HL-60/S4 (cell line): ENCODE measurements around the gene RAB11B.
"Not testable (repeated sequence)": the region's sequence is repeated elsewhere in the genome, so short reads cannot be mapped to it uniquely, and the experiment has no call there.

Experiments
- in situ Hi-C: fragments of 300-500 bp; cut with MboI; formaldehyde crosslinking; loops from 2 replicates; pipeline ENCODE4 v1.14.3; 2022; ENCODE audit warnings: low sequenced_read_pairs

RAB11B gene

DNA sequence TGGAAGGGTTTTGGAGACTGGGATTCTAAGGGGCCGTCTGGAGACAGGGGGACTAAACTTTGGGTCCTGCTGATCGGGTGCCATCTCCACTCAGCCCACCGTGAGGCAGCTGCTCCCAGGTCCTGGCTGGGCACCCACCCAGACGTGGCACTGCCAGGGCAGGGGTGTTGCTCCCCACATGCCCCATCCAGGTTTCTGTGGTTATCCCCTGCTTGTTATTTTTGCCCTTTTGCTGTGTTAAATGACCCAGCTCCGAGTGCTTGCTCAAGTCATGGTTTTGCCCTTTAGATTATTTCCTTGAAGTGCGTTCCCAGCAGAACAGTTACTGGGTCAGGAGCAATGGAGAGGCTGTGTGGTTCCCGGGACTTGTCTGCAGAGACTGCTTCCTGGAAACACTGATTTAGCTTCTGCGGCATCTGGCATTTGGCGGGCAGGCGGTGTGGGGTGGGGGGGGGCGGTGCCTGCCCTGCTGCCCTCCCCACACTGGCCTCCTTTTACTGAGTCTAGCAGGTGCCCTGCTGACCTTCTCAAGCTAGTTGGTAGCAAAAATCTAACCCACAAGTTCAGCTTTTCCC, 1.9 kb downstream of the RAB11B start:
- in situ Hi-C loops, result no loop called here

DNA sequence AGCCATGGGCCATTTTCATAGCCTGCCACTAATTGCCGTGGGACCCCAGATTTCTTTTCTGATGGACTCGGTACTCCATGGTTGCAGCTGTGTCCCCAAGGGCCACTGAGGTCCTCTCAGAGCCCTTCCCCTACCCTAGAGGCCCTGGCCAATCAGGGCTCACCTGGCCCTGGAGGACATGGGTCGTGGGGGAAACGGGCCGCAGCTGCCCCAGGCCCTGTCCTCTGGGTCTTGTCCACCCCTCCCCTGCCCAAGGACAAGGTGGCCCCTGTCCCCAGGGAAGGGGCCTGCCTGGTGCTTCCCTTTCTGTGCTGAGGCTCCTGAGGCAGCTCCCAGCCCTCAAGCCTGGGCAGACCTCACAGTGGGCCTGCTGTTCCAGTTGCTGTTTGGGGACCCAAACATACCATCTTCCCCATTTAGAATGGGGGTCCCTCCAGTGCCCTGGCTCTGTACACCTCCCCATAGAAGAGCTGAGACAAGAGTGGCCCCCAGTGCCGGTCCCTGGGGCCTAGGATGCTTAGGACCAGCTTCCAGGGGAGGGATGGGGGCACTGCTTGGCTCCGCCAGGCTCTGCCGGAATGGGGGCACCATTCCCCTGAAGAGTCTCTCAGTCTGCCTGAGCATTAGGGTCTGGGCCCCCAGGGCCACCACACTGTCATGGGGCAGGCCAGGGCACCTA, 3.2 kb downstream of the RAB11B start:
- in situ Hi-C loops, result no loop called here

DNA sequence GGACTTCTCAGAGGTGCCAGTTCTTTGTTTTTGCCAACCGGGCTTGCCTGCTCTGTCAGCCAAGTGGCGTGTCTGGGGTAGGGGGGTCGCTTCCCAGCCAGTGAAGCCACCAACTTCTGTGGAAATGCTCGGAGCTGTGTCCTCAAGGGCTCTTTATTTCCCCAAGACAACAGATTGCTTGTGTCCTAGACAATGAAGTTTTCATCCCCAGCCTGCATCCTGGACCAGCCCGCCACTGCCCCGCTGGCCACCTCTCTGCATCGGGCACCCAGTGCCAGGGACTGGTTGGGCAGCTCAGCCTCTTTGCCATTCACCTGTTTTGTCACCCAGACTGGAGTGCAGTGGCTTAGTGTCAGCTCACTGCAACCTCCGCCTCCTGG, 3.7 kb downstream of the RAB11B start:
- in situ Hi-C loops, result no loop called here

DNA sequence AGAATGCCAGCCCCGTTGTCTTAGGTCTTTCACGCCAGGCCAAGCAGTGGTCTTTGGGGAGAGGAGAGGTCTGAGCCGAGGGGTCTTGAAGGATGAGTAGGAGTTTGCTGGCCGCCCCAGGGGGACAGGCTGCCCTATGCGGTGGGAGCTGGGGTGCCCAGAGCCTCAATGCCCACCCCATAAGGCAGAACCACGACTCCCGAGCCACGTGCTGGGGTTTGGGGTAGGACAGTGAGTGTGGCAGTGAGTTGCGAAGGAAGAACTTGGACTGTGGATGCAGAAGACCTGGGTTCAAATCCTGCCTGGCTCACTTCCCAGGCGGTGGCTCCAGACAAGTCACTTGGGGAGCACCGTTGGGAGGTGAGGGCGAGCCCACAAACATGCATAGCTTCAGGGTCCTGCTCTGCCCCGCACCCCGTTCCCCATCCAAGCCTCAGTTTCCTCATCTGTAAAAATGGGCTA, 5.5 kb downstream of the RAB11B start:
- in situ Hi-C loops, result no loop called here

DNA sequence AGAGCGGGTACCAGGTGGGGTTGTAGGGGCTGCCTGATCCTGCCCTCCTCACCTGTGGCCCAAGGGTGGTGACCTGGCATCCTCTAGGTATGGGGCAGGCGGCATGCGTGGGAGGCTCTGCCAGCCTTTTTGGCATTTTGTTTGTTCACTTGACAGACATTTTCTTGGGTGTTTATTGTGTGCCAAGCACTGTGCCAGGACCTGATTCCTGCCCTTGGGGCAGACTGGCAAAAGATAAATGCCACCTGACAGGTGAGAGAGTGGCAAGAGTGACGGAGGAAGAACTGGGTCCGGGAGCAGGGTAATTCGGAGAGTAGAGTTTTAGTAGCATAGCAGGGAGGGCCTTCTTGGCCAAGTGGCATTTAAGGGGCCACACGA, 6.0 kb downstream of the RAB11B start:
- in situ Hi-C loops, result no loop called here

DNA sequence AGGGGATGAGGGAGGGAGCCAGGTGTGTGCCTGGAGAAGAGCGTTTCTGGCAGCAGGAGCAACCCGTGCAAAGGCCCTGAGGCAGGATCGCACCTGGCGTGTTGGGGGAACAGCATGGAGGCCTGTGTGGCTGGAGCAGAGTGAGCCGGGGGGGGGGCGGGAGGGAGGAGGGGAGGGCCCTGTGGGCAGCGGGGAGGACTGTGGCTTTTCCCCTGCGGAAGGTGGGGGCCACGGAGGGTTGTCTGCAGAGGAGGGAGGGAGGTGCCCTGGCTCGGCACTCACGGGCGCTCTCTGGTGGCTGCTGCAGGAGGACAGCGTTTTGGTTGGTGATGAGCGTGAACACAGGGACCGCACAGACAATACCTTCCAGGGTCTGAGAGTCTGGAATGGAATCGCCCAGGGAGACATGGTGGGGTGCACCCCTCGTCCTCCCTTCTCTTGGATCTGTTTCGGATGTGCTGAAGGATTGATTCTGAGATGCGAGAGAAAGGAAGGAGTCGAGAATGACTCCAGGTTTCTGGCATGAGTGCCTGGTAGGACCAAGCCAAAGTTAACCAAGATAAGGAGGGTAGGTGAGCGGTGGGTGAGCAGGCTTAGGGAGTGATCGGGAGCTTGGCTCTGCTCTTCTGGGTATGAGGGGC, 6.5 kb downstream of the RAB11B start:
- in situ Hi-C loops, result no loop called here

DNA sequence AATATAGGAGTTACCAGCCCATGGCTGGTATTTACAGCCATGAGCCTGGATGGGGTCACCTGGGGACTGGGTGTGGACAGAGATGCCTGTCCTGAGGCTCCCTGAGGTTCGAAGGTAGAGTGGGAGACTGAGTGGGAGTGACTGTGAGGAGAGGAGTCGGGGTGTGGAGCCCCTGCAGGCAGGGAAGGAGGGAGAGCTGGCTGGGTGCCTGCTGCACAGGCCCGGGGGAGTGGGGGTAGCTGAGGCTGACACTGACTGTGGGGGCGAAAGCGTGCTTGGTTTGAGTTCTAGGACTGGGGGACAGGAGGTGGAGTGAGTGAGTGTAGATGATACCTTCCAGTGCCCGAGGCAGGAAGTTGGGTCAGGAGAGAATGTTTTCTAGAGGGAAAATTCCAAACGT, 7.1 kb downstream of the RAB11B start:
- in situ Hi-C loops, result no loop called here

DNA sequence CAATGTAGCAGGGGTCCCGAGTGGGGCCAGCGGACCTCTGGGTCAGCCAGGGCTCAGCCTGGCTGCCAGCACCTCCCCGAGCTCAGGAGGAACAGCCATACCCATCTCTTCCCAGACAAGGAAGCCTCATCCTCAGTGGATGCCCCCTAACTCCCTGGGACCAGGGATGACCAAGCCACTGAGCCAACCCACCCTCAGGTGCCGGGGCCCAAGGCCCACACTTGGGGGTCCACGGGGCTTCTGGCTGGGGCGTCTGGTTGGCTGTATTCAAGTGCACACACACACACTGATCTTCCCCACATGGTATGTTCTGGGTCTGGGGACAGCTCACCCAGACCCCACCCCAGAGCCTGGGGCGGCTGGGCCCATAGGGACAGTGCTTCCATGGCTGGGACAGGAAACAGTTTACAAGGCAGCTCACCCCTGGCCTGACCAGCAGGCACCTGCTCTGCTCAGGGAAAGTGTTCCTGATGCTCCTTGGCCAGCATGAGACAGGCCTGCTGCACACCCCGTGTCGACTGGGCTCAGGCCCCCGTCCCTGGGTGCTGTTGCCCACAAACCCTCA, 7.7 kb downstream of the RAB11B start:
- in situ Hi-C loops, result no loop called here

DNA sequence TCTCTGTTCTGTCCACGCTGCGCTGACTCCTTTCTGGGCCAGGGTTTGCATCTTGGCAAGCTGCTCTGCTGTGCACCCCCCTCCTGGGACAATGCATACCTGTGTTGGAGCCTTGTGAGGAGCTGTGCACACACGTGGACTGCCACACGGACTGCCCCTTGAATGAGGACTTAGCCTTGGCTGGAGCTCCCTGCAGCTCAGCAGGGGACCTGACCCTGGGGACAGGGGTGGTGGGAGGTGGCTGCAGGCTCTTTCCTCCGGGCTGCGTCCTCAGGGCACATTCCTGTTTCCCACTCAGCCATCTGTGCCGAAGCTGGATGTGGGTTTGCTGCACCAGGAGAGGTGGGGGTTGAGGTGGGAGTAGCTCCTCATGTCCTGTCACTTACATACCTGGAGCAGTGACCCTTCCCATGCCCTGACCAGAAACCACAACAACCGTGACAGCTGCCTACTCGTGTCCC, 8.2 kb downstream of the RAB11B start:
- in situ Hi-C loops, result no loop called here

DNA sequence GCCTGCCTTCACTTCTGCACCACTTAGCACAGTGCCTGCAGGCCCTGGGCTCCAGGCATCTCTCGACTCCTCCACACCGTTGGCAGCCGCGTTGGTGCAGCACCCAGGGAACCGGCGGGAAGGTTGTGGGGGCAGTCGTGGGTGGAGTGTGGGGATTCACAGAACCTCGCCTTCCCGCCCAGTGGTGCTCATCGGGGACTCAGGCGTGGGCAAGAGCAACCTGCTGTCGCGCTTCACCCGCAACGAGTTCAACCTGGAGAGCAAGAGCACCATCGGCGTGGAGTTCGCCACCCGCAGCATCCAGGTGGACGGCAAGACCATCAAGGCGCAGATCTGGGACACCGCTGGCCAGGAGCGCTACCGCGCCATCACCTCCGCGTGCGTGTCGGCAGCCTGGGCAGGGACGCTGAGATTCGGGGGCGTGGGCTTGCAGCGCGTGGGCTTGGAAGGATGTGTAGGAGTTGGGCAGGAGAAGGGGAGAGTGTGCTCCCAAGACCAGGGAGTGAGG, 9.6 kb downstream of the RAB11B start:
- in situ Hi-C loops, result no loop called here

DNA sequence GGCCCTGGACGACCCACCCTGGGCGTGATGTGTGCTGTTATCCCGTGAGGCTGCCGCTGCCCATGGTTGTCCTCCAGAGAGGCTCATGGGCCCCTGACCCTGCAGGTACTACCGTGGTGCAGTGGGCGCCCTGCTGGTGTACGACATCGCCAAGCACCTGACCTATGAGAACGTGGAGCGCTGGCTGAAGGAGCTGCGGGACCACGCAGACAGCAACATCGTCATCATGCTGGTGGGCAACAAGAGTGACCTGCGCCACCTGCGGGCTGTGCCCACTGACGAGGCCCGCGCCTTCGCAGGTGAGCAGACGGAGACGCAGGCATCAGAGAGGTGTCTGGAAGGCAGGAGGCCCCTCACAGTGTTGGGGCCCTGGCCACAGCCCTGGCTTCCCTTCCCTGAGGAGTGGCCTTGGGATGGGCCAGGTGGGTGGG, 11.8 kb downstream of the RAB11B start:
- in situ Hi-C loops, result no loop called here

DNA sequence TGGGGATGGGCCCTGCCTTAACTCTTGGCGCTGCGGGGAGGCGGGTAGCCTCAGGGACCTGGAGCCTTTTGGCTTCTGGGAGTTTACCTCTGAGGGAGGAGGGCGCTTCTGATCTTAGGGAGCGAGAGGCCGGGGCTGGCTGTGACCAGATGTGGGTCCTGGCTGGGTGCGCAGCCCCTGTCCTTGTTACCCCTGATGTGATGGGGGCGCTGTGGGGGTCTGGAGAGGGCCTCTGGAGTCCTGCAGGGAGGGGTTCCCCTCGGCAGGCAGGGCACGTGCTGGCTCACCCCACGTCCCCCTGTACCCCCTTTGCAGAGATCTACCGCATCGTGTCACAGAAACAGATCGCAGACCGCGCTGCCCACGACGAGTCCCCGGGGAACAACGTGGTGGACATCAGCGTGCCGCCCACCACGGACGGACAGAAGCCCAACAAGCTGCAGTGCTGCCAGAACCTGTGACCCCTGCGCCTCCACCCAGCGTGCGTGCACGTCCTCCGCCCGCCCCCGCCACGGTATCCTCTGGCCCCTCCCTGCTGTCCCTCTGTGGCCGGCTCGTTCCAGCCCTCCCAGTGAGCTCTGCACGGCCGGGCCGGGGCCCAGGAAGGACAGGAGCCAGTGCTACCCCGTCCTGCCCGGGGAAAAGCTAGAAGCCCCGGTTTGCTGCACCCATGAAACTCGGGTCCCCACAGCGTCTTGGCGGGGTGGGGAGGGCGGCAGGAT, 13.1 kb downstream of the RAB11B start:
- in situ Hi-C loops, result no loop called here

DNA sequence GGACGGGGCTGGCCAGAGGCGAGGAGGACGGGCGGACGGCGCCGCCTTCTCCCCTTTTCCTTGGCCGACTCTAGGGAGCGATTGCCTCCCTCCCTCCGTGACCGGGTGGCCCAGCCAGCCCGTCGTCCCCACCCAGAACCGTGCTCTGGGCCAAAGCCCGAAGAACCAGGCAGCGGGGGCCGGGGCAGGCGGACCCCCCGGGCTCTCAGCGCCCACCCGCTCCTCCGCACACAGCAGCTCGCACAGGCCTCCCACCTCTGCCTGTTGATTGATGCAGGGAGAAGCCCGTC, 13.6 kb downstream of the RAB11B start:
- in situ Hi-C loops, result no loop called here

DNA sequence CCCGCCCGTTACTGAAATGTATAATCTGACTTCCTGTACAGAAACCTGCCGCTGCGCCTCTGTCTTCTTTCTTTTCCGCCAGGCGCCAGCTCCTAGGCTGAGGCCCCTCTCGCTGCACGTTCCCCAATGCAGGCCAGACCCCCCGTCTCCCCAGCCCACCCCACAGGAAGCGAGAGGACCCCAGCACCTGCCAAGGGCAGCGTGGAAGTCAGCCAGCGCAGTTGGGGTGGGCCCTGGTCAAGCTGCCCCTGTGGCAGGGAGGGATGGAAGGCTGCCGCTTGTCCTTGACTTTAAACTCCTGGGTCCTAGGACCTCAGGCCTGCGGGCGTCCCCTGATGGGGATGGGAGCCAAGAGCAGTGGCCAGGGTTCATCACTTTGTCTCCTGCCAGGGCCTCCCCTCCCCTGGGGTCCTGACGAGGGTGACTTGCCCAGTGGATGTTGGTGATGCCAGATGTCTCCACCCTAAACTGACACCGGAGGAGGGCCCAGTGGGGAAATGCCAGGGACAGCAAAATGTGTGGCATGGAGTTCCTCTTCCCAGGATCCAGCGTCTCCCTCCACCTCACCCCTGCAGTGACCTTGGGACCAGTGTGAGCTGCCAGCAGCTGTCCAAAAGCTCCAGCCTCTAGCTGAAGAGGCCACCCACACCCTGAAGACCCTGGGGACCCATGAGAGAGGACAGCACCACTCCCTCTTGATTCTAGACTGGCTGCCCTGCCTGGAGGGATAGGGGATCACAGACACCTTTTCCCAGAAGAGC, 14.4 kb downstream of the RAB11B start:
- in situ Hi-C loops, result no loop called here

DNA sequence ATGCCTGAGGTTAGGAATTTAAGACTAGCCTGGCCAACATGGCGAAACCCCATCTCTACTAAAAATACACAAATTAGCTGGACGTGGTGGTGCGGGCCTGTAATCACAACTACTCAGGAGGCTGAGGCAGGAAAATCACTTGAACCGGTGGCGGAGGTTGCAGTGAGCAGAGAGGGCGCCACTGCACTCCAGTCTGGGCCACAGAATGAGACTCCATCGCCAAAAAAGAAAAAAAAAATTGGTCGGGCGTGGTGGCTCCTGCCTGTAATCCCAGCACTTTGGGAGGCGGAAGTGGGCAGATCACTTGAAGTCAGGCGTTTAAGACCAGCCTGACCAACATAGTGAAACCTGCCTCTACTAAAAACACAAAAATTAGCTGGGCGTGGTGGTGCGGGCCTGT, 20.6 kb downstream of the RAB11B start:
- in situ Hi-C loops, result not testable (repeated sequence)

DNA sequence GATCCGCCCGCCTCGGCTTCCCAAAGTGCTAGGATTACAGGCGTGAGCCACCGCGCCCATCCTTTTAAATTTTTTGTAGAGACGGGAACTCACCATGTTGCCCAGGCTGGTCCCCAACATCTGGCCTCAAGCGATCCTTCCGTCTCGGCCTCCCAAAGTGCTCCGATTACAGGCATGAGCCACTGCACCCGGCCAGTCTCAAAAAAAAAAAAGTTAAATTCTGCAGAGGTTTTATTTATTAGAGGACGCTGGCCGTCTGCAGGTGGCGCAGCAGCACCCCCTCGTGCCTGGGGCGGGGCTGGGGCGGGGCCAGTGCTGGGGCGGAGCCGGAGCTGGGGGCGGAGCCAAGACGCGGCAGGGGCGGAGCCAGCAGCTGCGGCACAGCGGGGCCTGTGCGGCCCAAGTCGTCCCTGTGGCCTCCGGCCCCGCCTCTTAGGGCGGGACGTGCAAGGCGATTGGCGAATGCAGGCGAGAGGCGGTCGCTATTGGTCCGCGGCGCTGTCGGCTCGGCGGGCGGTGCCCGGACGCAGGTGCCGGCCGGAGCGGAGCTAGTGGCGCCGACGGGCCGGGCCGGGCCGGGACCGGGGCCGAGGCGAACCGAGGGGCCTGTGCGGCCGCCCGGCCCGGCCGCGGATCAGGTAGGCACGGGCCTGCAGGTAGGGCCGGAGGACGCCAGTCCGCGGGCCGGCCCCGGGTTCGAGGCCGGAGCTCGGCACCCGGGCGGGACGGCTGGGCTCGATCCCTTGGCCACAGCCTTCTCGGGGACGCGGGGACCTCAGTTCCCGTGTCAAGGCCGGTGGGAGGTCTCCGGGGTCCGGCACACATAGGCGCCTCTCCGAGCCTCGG, 22.8 kb downstream of the RAB11B start, which contains the start of gene MARCHF2:
MARCHF2 (plus strand) TSS at position 523 of the 846 bp plus-strand sequence. CDS start 8,536 bp downstream, outside the sequence.
- in situ Hi-C loops, result no loop called here

DNA sequence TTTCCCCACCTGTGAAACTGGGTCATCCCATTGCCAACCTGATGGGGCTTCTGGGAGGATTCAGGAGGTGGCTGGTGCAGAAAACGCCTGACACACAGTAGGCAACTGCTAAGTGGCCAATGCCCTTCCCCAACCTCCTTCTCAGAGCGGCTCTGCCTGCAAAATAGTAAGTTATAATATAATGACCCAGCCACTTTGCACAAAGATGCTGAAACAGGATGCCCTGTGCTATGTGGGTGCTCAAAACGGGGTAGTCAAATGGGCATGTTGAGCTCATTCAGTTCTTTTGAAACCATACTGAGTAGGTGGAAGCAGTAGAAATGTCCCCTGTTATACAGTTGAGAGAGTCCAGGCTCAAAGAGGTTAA, 23.5 kb downstream of the RAB11B start:
- in situ Hi-C loops, result no loop called here

DNA sequence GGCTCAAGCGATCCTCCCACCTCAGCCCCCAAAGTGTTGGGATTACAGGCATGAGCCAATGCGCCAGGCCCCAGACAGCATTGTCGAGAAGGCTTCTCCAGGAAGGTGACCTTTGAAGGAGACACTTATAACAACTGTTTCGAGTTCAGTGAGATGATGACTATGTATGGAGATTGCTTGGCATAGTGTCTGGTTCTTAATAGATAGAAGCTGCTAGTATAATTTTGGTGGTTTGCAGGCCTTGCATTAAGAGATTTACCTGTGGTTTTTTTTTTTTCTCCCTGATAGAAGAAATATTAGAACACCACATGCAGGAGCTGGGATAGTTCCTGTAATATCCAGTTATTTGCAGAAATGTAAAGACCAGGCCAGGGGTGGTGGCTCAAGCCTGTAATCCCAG, 26.6 kb downstream of the RAB11B start:
- in situ Hi-C loops, result no loop called here
